CD4-positive, alpha-beta T cell treated with Interleukin-15 for 1 hour (primary cell): ENCODE measurements around the gene GAMT.
"Not testable (repeated sequence)": the region's sequence is repeated elsewhere in the genome, so short reads cannot be mapped to it uniquely, and the experiment has no call there.

Experiments
- DNase-seq: peaks from one replicate; pipeline ENCODE4 v3.0.0-alpha.2; 2020

The GAMT gene

DNA sequence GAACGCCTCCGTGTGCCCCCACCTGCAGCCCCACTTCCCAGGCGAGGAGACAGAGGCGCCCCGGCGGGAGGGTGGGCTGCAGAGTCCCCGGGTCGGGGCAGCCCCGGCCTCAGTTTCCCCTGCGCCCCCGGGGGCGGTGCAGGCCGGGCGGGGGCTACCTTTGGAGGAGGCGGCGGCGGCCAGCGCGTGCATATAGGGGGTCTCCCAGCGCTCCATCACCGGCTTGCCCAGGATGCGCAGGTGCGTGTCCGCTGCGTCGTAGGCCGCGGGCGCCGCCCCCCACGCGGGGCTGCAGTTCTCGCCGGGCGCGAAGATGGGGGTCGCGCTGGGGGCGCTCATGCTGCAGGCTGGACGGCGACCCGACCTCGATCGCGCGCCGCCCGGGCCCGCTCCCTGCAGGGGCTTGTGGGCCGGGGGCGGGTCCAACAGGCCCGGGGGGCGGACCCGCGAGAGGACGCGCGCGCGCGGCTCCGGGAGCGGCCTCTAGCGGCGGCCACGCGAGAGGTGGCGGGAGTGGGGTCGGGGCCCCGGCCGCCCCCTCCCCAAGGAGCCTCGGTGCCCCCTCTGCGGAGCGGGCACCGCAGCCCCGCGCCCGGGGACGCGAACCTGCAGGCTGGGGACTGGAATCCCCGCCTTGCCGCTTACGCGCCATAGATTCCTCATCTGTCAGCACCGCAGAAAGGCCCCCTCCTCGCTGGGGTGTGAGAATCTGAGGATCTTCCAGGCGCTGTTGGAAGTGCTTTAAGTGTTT lies at the start of gene GAMT:
GAMT (minus strand) TSS at position 405 of the 751 bp plus-strand sequence; CDS start at position 339, 66 bp downstream.
- peak; percentile 59 for DNase-seq

DNA sequence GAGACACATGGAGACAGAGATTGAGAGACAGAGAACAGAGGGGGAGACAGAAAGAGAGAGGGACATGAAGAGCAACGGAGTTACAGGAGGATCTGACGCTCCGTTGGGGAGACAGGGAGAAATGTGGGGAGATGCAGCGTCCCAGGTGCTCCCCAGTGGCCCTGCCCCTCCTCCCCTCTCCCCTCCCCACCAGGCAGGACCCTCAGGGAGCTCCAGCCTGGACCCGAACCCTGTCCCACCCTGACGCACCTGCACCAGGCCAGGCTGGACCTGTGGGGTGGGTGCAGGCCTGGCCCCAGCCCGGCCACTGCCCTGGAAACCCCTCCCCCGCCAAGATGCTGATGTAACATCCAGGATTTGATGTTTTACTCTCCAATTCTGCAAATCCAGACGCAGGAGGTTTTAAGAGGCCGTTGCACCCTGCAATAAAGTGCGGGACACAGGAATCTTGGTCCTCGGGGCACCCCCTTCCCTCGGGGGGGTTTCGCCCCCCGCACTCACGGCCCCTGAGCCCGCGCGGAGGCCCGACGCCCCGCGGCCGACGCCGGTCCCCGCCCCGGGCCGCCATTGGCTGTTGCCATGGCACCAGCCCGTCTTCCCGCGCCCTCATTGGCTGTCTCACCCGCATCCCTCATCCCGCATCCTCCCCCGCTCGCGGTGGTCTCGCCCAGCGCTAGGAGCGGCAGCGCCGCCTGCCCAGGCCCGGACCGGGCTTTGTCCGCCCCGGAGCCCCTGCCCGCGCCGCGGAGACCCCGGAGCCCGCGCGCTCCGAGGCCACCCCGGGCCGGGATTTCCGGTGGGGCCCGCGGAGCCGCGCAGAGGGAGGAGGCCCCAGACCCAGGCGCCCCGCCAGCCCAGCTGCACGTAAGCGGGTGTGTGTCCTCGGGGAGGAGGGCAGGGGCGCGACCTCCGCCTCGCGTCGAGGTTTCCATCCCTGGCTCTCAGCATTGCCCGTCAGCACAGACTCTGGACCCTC lies 48.4 kb upstream of the GAMT start, which contains the start of gene APC2:
APC2 (plus strand) TSS at position 655 of the 976 bp plus-strand sequence. CDS start 2,881 bp downstream, outside the sequence.
- no peak for DNase-seq

DNA sequence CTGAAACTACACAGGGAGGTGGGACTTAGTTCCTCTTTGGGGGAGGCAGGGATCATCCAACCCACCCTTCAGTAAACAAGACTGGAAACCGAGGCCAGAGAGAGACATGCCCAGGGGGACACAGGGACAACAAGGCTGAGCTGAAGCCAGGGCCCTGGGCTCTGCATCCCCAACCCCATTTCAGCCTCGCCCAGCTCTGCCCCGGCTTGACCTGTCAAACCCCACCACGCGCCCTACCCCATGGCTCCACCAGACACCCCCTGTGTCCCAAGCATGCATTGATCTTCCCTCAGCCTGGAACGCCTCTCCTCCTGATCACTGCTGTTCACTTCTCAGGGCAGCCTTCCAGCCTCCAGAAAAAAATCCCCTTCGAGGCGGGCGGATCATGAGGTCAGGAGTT lies 46.6 kb upstream of the GAMT start:
- no peak for DNase-seq

DNA sequence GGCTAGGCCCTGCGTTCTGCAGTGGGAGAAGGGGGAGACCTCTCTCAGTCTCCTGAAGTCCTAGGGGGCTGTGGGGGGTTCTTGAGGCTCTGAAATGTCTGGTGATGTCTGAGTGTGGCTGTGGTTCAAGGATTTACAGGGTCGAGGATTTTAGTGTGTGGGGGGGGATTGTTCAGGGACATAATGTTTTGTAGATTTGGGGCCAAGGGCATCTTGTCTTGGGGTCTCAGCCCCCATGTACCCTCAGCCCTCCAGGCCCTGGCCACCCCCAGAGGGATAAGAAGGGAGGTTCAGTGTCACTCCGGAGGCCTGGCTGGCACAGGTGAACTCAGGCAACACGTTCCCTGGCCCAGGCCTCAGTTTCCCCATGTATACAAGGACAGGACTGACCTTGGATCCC lies 46.2 kb upstream of the GAMT start:
- no peak for DNase-seq

DNA sequence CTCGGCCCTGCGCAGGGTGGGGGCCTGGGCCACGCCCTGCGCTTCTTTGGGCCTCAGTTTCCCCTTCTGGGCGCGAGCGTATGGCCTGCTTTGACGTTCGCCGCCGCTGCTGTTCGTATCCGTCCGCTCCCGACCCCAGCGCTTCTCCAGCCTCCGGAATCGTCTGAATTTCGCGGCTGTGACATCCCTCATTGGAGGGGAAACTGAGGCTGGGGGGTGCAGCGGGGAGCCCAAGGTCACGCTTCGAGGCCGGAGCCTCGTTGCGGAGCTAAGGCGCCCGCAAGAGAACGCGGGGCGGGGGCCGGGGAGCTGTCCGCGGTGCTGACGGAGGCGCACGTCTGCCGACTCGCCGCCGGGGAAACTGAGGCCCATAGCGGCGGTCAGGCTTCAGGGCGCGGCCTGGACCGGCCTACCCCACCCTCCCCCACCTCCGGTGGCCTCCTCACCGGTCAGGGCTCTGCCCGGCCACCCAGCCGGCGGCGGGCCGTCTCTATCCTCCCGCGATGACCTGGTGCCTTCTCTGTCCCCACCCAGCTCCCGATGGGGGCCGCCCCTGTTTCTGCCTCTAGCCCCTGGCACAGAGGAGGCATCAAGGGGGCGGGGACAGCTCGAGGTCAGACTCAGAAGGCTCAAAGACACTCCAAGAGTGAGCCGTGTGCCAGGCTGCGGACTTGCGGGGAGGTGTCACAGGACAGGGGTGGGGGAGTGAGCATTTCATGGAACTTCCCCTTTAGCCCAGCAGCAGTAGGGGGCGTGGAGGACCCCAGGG lies 45.6 kb upstream of the GAMT start:
- DNase-seq = no peak

DNA sequence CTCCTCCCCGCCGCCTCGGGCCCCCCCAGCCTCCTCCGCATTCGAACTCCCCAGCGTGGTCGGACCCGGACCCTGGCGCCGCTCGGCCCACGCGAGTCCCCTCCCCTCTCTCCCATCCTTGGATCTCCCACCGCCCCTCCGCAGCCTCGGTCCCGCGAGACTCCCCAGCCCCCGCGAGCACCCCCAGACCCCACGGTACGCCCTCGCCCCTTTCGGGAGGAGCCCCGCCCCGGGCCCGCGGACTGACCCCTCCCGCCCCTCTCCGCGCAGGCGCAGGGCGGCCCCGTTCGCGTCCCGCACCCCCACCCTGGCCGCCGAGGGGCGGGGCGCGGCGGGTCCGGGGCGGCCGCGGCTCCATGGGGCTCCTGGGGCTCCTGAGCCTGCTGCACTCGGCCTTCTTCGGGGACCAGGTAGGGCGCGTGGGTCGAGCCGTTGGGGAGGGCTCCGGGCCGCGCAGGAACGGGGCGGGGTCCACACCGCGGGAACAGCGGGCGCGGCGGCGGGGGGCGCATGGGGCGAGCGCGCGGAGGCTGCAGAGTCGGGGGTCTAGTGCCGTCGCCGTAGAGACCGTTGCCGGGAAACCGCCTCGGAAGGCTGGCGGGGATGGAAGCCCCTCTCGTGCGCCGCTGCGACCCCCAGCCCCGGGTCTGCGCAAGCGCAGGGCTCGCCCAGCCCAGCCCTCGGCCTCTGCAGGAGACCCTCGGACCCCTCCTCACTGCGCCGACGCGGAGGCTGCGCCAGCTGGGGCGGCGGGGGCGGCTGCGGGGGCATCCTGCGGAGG lies 44.8 kb upstream of the GAMT start:
- DNase-seq = no peak

DNA sequence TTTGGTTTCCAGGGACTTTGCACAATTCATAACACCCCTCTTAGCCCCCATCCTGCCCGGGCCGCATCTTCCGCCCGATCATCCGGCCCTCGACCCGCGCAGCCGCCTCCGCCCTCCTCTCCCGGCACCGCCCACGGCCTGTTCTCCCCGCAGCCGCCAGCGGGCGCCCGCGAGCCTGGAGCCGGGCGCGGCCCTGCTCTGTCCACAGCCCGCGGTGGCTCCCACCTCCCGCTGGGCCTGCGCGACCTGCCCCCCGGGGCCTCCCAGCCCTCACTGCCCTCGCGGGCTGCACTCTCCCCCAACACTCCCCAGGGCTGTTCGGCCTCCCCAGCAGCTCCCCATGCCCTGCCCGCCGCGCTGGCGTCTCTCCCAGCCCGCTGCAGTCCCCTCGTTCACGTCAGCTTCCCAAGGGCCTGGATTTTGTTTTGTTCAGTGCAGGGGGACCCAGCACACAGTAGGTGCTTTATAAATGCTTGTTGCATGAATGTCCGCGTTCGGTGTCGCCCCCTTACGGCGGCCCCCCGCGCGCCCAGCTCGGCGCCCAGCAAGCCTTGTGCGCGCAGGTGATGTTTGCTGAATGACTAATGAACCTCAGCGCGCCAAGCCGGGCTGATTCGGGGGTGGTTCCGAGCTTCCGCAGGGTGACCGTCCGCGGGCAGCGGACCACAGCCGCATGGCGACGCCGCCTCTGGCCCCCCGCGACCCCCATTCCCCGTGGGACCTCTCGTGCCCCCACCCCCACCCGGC lies 44.0 kb upstream of the GAMT start:
- peak; percentile 71 for DNase-seq

DNA sequence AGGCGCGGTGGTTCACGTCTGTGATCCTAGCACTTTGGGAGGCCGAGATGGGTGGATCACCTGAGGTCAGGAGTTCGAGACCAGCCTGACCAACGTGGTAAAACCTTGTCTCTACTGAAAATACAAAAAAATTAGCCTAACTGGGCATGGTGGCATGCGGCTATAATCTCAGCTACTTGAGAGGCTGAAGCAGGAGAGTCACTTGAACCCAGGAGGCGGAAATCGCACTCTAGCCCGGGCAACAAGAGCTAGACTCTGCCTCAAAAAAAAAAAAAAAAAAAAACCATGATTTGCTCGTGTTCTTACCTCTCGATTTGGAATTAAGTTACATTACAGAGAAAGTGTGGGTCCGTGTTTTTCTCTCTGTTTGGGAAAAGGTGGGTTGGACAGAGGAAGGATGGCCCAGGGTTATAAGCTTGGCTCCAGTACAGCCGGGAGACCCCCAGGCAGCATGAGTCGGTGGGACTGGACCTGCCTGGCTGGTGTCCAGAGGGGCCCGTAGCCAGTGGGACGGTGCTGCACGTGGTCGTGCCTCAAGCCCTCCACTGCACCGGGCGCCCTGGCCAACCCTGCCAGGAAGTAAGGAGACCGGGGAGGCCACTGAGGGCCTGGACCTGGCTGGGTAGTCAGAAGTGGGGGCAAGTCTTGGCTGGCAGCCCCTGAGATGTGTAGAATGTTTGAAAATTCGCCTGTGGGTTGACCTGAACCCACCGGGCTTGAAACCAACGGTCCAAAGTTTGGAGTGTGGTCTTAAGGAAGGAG lies 40.5 kb upstream of the GAMT start:
- DNase-seq = no peak

DNA sequence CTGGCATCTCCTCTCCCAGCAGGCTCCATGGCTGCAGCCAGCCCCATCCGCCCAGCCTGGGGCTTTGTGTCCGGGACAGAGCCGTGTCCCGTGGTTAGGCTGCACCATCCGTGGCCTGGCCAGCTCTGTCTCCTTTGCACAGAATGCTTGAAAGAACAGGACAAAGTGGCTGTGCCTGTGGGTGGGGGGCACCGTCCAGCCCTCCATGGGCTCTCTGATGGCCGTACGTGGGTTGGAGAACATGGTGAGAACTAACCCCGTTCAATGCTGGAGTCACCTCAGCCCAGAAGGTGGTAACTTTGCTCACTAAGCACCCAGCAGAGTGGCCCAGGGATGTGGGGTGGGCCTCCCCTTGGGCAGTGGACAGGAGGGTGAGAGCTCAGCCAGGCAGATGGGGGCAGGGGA lies 39.7 kb upstream of the GAMT start:
- no peak for DNase-seq

DNA sequence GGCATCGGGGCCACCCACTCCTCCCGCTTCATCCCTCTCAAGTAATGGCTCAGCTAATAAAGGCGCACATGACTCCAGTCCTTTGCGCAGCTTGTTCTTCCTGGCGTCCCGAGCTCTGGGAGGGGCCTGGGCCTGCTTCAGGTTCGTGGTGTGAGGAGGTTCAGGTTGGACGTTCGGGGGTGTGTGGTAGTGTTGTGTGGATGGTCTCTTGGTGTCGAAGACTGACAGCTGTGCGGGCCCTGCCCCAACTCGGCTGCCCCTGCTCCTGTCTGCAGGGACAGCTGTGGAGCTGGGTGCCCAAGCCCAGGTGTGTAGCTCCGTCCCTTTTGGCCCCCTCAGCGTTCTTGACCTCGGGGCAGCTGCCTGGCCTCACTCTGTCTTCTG lies 39.1 kb upstream of the GAMT start:
- no peak for DNase-seq

DNA sequence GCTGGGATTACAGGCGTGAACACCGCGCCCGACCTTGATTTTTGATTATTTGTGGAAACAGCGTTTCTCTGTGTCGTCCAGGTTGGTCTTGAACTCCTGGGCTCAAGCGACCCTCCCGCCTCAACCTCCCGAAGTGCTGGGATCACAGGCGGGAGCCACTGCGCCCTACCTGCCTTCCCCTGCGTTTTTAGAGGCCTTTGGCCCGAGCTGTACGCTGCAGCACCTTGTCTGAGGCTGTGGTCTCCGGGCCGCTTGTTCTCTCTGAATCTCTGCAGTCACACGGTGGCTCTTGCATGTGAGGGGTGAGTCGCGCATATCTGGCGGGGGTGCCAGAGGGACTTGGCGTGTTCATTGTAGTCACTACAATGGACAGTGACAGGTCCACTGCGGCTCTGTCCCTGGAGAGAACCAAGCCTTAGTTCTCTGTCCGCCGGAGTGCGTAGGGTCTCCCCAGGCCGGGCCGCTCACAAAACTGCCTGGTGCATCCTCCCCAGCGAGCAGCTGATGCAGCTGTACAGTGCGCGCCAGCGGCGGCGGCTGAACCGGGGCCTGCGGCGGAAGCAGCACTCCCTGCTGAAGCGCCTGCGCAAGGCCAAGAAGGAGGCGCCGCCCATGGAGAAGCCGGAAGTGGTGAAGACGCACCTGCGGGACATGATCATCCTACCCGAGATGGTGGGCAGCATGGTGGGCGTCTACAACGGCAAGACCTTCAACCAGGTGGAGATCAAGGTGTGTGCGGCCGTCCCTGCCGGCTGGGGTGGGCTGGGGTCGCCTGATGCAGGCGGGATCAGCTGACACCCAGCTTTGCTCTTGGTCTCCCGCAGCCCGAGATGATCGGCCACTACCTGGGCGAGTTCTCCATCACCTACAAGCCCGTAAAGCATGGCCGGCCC lies 38.4 kb upstream of the GAMT start:
- DNase-seq = not testable (repeated sequence)

DNA sequence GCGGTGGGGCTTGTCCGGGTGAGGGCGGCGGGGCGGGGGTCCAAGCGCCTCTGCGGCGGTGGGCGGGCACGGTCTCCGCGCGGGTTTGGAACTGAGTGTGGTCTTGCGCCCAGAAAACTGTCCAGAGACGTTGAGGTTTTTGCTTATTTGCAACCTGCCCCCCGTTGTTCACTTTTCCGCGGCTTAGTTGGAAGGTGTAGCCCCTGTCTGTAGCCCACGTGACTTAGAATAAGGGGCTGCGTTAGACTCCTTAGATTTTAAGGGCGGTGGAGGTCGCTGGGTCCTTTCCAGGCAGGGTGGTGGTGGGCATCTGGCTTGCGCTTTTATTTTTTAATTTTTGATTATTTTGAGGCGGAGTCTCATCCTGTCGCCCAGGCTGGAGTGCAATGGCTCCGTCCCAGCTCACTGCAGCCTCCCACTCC lies 37.6 kb upstream of the GAMT start:
- DNase-seq = no peak

DNA sequence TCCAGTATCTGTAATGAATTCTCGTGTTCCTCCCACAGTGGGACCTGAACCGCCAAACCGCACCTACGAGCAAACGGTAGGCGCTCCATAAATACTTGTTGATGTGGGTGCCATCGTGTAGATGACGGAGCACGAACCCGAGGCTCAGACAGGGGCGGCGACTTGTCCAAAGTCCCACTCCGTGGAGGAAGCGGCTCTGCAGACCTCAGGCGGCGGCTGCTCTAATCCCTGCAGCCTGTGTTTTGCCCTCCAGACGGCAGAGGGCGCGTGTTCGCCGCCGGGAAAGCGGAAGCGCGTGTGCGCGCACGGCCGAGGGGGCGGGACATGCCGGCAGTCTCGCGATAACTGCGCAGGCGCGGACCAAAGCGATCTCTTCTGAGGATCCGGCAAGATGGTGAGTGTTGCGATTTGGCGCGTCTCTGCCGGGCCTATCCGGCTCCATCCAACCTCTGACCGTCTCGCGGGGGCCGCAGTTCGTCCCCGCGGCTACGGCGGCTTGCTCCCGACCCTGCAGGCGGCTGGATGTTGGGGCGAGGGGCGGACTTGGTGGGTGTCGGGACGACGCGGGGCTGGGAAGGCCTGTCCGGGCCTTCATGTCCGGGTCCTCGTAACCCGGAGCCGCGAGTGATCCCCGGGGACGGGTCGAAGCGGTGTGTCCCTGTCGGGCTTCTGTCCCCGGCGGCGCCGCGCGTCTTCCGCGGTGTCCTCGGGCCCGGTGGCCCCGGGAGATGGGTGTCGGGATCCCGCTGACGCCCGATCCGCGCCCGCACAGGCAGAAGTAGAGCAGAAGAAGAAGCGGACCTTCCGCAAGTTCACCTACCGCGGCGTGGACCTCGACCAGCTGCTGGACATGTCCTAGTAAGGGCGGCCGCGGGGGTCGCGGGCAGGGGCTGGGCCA lies 36.9 kb upstream of the GAMT start, which contains the start of gene RPS15:
RPS15 (plus strand) TSS at position 362 of the 898 bp plus-strand sequence; CDS start at position 392, 30 bp downstream.
- peak; percentile 94 for DNase-seq

DNA sequence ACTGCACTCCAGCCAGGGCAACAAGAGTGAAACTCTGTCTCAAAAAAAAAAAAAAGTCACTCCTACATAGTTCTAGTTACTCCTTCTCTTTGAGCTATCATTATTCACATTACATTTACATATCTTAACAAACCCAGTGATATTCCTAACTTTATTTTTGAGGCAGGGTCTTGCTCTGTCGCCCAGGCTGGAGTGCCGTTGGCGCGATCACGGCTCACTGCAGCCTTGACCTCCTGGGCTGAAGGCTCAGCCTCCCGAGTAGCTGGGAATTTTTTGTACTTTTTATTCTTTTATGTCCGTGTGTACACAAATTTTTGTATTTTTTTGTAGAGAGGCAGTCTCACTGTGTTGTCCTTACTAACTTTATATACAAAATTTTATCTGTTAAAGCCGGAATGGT lies 36.3 kb upstream of the GAMT start:
- DNase-seq = no peak

DNA sequence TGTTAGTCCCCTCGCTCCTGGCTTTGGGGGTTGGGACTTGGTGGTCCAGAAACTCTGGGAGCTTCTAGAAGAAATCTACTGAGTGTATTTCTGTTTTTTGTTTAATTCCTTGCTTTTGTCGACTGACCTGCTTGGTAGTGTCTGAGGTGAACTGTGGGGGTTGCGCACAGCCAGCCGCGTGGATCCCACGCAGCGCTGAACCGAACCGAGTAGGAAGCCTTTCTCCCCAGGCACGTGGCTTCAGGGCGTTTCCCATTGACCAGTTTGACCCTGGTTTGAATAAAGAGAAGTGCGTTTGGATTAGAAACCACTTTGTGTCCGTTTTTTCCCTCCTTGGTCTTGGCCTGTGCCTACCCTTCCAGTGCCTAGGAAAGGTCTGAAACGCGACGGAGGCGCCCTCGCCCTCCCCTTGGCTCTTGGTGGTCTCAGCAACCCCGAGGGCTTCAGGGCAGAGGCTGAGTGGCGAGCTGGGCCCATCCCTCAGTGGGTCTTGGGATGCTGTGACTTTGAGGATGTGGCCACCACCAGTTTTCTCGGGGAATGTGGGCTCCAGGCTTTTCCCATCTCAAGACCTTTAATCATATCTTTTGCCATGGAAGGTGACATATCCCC lies 34.1 kb upstream of the GAMT start:
- no peak for DNase-seq

DNA sequence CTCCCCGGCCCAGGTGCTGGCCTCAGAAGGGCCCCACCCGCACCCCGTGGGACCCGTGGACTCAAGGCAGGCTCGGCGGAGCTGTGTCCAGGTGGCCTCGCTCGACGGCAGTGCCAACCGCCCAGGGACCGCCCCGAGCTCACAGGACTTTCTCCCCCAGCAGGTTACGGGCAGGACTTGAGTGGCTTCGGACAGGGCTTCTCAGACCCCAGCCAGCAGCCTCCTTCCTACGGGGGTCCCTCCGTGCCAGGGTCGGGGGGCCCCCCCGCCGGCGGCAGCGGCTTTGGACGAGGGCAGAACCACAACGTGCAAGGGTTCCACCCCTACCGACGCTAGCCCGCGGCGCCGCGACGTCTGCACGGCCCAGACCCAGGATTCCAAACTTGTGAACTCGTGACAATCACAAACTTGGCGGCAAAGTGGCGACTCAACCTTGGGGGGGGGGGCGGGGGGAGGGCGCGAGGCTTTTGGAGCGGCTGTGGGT lies 33.3 kb upstream of the GAMT start:
- no peak for DNase-seq

DNA sequence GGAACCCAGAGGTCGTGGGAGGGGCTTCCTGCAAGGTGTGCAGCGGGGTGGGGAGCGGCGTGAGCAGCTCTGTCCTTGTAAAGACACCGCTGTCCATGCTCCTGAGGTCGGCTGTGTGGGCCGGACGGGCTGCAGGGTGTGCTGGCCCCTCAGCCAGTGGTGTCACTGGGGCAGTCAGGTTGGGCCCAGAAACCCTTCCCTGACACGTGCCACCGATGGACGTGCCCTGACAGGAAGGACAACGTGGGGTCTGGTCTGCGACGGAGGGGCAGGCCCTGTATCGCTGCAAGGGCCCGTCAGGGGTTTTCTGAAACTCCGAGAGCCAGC lies 32.7 kb upstream of the GAMT start:
- DNase-seq = no peak
